ENCODE results near the gene MPO. TPM values are rescaled to one million over a fixed set of nuclear protein-coding genes. Genes with fewer than 3 reads are reported as not detected.

The MPO gene
- total RNA-seq, 1 donor from 2014 or later = not detected

DNA sequence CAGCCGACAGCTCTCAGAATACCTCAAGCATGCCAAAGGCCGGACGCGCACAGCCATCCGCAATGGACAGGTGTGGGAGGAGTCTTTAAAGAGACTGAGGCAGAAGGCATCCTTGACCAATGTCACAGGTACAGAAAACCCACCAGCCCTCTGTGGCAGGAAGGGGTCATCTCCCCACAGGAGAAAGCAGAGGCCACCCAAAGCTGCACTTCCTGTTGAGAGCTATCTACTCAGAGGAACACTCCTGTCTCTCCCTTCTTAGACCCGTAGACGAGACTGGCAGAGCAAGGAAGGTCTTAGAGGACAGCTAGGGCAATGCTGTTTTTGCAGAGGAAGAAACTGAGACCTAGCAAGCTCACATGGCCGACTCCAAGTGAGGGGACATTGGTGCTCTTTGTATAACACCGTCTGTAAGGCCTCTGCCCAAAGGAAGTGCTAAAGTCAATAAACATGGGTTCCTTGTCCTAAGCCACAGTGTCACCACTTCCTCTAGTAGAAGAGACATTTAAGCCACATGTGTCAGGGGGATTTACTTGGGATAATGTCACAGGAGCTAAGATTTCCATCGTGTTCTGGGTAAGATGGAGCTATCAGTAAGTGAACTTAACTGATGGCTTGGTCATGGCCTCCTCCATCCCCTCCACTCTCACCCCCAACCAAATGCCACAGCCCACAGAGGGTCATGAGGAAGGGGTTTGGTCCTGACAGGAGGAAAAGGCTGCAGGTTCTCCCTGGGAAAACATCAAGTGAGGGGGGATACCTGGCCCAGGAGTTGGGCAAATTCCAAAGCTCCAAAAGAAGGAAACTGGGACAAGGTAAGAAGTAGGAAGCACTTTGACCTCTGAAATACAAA, 33.0 kb downstream of the MPO start:
- H3K36me3 Mint-ChIP-seq (ENCODE audit: low read depth) = no peaks in the 10 kb centered on the region
- peaks cover 15% of the 10 kb centered on the region for H3K27me3 Mint-ChIP-seq
- H3K4me3 Mint-ChIP-seq = peak overlapping the region; percentile 16

DNA sequence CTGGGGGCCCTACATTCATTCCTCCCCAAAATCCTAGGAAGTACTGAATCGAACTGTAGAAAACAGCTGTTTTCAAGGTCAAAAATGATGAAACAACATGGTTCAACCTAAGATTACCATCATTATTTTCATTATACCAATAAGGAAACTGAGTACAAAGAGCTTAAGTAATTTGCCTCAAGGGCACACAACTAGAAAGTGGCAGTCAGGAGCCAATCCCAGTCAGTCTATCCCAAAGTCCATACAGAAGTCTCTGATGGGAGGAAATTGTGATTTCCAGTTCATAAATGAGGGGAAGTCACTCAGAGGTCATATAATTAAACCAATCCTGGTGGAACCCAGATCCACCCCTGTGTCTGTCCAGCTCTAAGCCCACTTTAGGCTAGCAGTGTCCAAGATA, 34.0 kb downstream of the MPO start:
- no peak overlapping the region for H3K27ac Mint-ChIP-seq
- H3K4me3 Mint-ChIP-seq = no peak overlapping the region
- DNase-seq (no peak), ATAC-seq (ENCODE audit: low read depth) (no peak)
- CTCF ChIA-PET = interaction anchor here (1.0 to 3.9 kb wide), 2 partner anchors 14 to 47 kb away, joined by 3 to 35 read pairs; no protein-coding TSS in a partner anchor
- POLR2A ChIA-PET = interaction anchor here (0.9 kb wide), 1 partner anchor 14 kb away, joined by 4 read pairs; no protein-coding TSS in a partner anchor
- intact Hi-C loops (cut with micrococcal nuclease) = loop anchor here (5.0 kb wide), 1 partner anchor 56 kb away; no protein-coding TSS in a partner anchor
- TF ChIP-seq, protein P1, sequence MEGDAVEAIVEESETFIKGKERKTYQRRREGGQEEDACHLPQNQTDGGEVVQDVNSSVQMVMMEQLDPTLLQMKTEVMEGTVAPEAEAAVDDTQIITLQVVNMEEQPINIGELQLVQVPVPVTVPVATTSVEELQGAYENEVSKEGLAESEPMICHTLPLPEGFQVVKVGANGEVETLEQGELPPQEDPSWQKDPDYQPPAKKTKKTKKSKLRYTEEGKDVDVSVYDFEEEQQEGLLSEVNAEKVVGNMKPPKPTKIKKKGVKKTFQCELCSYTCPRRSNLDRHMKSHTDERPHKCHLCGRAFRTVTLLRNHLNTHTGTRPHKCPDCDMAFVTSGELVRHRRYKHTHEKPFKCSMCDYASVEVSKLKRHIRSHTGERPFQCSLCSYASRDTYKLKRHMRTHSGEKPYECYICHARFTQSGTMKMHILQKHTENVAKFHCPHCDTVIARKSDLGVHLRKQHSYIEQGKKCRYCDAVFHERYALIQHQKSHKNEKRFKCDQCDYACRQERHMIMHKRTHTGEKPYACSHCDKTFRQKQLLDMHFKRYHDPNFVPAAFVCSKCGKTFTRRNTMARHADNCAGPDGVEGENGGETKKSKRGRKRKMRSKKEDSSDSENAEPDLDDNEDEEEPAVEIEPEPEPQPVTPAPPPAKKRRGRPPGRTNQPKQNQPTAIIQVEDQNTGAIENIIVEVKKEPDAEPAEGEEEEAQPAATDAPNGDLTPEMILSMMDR (IDR thresholded peaks at IDR 0.05) = no peak
- H3K36me3 Mint-ChIP-seq (ENCODE audit: low read depth) = no peaks in the 10 kb centered on the region
- peaks cover 20% of the 10 kb centered on the region for H3K27me3 Mint-ChIP-seq
- peaks cover 14% of the 10 kb centered on the region for H3K4me1 Mint-ChIP-seq
- no peaks in the 10 kb centered on the region for H3K9me3 Mint-ChIP-seq

More for the DNA sequence above, 33.0 kb downstream of the MPO start:
- no peak for ATAC-seq (ENCODE audit: low read depth)
- H3K4me1 Mint-ChIP-seq = peaks cover 14% of the 10 kb centered on the region
- intact Hi-C loops (cut with micrococcal nuclease) = loop anchor here (5.0 kb wide), 1 partner anchor 55 kb away; no protein-coding TSS in a partner anchor
- TF ChIP-seq, protein P1 (IDR thresholded peaks at IDR 0.05) = no peak
- H3K9me3 Mint-ChIP-seq = no peaks in the 10 kb centered on the region
- ChIA-PET POLR2A (interaction anchor here (0.9 to 1.4 kb wide), 2 partner anchors 15 to 28 kb away, joined by 4 to 7 read pairs; partner anchors contain the start of gene MKS1), CTCF (interaction anchor here (0.9 to 3.9 kb wide), 5 partner anchors 15 to 200 kb away, joined by 3 to 35 read pairs (median 3); no protein-coding TSS in a partner anchor)
- DNase-seq = no peak
- H3K27ac Mint-ChIP-seq = no peak overlapping the region

DNA sequence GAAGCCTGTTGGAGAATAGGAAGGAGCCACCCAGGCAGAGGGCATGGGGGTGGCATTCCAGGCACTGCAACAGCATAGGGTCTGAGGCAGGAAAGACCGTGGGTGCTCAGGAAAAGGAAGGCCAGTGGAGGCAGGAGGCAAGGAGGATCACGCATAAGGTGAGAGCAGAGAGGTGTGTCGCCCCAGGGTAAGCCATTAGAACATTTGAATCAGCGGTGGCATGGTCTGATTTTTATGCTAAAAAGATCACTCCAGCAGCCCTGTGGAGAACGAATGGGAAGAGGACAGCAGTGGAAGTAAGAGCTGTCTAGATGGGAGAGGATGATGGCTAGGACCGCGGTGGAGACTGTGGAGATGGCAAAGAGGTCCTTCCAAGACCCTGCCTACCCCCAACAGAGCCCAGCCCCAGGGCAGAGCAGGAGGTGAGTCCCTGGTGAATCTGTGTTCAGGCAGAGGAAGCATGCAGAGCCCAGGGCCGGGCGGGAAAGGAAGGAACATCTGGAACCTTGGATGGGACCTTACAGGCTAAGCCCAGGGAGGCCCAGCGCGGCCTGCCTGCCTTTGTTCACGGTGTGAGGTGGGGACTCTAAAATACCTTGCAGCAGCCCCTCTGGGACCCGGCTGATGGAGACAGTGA, 34.5 kb downstream of the MPO start:
- TF ChIP-seq, protein P1 (IDR thresholded peaks at IDR 0.05) = no peak
- ChIA-PET POLR2A (no interaction called here), CTCF (interaction anchor here (1.0 kb wide), 1 partner anchor 13 kb away, joined by 3 read pairs; no protein-coding TSS in a partner anchor)
- H3K36me3 Mint-ChIP-seq (ENCODE audit: low read depth) = no peaks in the 10 kb centered on the region
- no peak overlapping the region for H3K4me3 Mint-ChIP-seq
- H3K9me3 Mint-ChIP-seq = no peaks in the 10 kb centered on the region
- H3K27ac Mint-ChIP-seq = no peak overlapping the region
- peaks cover 14% of the 10 kb centered on the region for H3K4me1 Mint-ChIP-seq
- intact Hi-C loops (cut with micrococcal nuclease) = loop anchor here (5.0 kb wide), 1 partner anchor 56 kb away; no protein-coding TSS in a partner anchor
- no peak for ATAC-seq (ENCODE audit: low read depth)
- no peak for DNase-seq
- peaks cover 26% of the 10 kb centered on the region for H3K27me3 Mint-ChIP-seq

DNA sequence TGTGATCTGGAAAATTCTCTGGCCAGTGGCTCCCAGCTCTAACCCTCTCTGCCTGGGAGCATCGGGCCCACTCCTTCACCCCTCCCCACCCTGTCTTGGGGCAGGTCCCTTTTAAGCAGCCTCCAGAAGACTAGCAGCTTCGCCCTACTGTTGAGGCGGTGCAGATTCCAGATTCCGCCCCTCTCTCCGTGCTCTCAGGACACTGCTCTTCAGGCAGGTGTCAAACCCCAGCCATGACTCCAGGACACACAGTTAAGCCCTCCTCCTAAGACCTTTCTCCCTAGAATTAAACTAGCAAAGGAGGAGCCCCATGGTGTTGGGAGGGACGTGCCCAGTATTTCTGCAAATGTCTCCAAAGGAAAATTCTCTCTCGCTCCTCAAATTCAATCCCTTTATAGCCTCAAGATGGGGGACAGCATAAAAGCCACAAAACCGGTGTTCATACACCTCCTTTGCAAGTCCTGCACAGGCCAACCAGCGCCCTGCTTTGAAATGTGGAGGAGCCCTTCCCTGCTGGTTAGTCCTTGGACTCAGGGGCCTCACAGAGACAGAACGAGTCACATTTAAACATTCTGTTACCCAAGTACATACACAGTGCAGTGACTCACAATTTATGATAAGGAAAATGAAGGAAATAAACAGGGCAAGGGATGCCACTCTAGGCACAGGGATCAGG, 35.2 kb downstream of the MPO start:
- POLR2A ChIA-PET = no interaction called here
- Mint-ChIP-seq H3K9me3 (no peaks in the 10 kb centered on the region), H3K4me1 (peaks cover 14% of the 10 kb centered on the region), H3K36me3 (ENCODE audit: low read depth) (no peaks in the 10 kb centered on the region), H3K27me3 (peaks cover 30% of the 10 kb centered on the region), H3K27ac (no peak overlapping the region), H3K4me3 (no peak overlapping the region)
- CTCF ChIA-PET = no interaction called here
- TF ChIP-seq, protein P1 (IDR thresholded peaks at IDR 0.05) = no peak
- DNase-seq (no peak), ATAC-seq (ENCODE audit: low read depth) (no peak)
- intact Hi-C loops (cut with micrococcal nuclease) = loop anchor here (5.0 kb wide), 1 partner anchor 57 kb away; no protein-coding TSS in a partner anchor

Measured in activated B cell treated with CpG ODN at 0.5 μM for 24 hours (primary cell).